ENCODE measurements around the gene ARRDC5. TPM values are rescaled to one million over a fixed set of nuclear protein-coding genes. Genes with fewer than 3 reads are reported as not detected.

The ARRDC5 gene
- polyA plus RNA-seq, 1 donor from 2014 or later, result not detected

- Histone ChIP-seq H3K9ac (ENCODE audit: low read length) (no peak overlapping the region), H3K4me2 (ENCODE audit: low read length) (no peak overlapping the region), H3K4me3 (ENCODE audit: low read length) (no peak overlapping the region), H2AFZ (ENCODE audit: low read depth, low read length) (no peak overlapping the region), H4K20me1 (ENCODE audit: insufficient read depth) (no peaks in the 10 kb centered on the region), H3F3A (ENCODE audit: insufficient read depth, low read length, poor library complexity, severe bottlenecking) (no peaks in the 10 kb centered on the region), H3K27ac (ENCODE audit: low read length) (no peak overlapping the region), H3K79me2 (replicated peaks; ENCODE audit: insufficient read depth, low read length) (no peaks in the 10 kb centered on the region), H3K36me3 (ENCODE audit: insufficient read depth, low read length) (no peaks in the 10 kb centered on the region), H3K9me3 (ENCODE audit: low read length) (no peaks in the 10 kb centered on the region), H3K27me3 (ENCODE audit: insufficient read depth, low read depth, low read length) (no peaks in the 10 kb centered on the region), H3K9me2 (ENCODE audit: insufficient read depth, low read length) (no peaks in the 10 kb centered on the region)
- no peak for TF ChIP-seq EP300 (conservative IDR thresholded peaks at IDR 0.05; ENCODE audit: poor library complexity, severe bottlenecking)
- TF ChIP-seq, protein P1, sequence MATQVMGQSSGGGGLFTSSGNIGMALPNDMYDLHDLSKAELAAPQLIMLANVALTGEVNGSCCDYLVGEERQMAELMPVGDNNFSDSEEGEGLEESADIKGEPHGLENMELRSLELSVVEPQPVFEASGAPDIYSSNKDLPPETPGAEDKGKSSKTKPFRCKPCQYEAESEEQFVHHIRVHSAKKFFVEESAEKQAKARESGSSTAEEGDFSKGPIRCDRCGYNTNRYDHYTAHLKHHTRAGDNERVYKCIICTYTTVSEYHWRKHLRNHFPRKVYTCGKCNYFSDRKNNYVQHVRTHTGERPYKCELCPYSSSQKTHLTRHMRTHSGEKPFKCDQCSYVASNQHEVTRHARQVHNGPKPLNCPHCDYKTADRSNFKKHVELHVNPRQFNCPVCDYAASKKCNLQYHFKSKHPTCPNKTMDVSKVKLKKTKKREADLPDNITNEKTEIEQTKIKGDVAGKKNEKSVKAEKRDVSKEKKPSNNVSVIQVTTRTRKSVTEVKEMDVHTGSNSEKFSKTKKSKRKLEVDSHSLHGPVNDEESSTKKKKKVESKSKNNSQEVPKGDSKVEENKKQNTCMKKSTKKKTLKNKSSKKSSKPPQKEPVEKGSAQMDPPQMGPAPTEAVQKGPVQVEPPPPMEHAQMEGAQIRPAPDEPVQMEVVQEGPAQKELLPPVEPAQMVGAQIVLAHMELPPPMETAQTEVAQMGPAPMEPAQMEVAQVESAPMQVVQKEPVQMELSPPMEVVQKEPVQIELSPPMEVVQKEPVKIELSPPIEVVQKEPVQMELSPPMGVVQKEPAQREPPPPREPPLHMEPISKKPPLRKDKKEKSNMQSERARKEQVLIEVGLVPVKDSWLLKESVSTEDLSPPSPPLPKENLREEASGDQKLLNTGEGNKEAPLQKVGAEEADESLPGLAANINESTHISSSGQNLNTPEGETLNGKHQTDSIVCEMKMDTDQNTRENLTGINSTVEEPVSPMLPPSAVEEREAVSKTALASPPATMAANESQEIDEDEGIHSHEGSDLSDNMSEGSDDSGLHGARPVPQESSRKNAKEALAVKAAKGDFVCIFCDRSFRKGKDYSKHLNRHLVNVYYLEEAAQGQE (IDR thresholded peaks at IDR 0.05; ENCODE audit: borderline replicate concordance), result no peak
- no peak for TF ChIP-seq POLR2AphosphoS5 (IDR thresholded peaks at IDR 0.05)
- TF ChIP-seq SMC3 (conservative IDR thresholded peaks at IDR 0.05; ENCODE audit: poor library complexity), result no peak
- no peak for TF ChIP-seq RAD21 (conservative IDR thresholded peaks at IDR 0.05)
- no peak for TF ChIP-seq CTCF (IDR thresholded peaks at IDR 0.05; ENCODE audit: poor library complexity, severe bottlenecking)
- TF ChIP-seq TAF1 (IDR thresholded peaks at IDR 0.05; ENCODE audit: low read depth), result no peak
- no peak for TF ChIP-seq EZH2 (IDR thresholded peaks at IDR 0.05; ENCODE audit: borderline replicate concordance, insufficient read depth, low read length, poor library complexity, severe bottlenecking)
- no peak for TF ChIP-seq MXI1 (conservative IDR thresholded peaks at IDR 0.05; ENCODE audit: poor library complexity, severe bottlenecking)
These were observed 23.7 kb downstream of the ARRDC5 start for GRCh38 chr19:4879041-4879440.

- Histone ChIP-seq H3K9me3 (ENCODE audit: low read length) (no peaks in the 10 kb centered on the region), H3K27ac (ENCODE audit: low read length) (no peak overlapping the region), H3K4me3 (ENCODE audit: low read length) (no peak overlapping the region), H3K27me3 (ENCODE audit: insufficient read depth, low read depth, low read length) (no peaks in the 10 kb centered on the region), H4K20me1 (ENCODE audit: insufficient read depth) (no peaks in the 10 kb centered on the region), H3K9ac (ENCODE audit: low read length) (no peak overlapping the region), H3K9me2 (ENCODE audit: insufficient read depth, low read length) (no peaks in the 10 kb centered on the region), H3K79me2 (replicated peaks; ENCODE audit: insufficient read depth, low read length) (no peaks in the 10 kb centered on the region), H2AFZ (ENCODE audit: low read depth, low read length) (no peak overlapping the region), H3K4me2 (ENCODE audit: low read length) (no peak overlapping the region), H3K36me3 (ENCODE audit: insufficient read depth, low read length) (no peaks in the 10 kb centered on the region), H3F3A (ENCODE audit: insufficient read depth, low read length, poor library complexity, severe bottlenecking) (no peaks in the 10 kb centered on the region)
- TF ChIP-seq CTCF (IDR thresholded peaks at IDR 0.05; ENCODE audit: poor library complexity, severe bottlenecking) (no peak), TAF1 (IDR thresholded peaks at IDR 0.05; ENCODE audit: low read depth) (no peak), MXI1 (conservative IDR thresholded peaks at IDR 0.05; ENCODE audit: poor library complexity, severe bottlenecking) (no peak), EZH2 (IDR thresholded peaks at IDR 0.05; ENCODE audit: borderline replicate concordance, insufficient read depth, low read length, poor library complexity, severe bottlenecking) (no peak), EP300 (conservative IDR thresholded peaks at IDR 0.05; ENCODE audit: poor library complexity, severe bottlenecking) (no peak), SMC3 (conservative IDR thresholded peaks at IDR 0.05; ENCODE audit: poor library complexity) (no peak), POLR2AphosphoS5 (IDR thresholded peaks at IDR 0.05) (no peak), RAD21 (conservative IDR thresholded peaks at IDR 0.05) (no peak)
- TF ChIP-seq, protein P1 (IDR thresholded peaks at IDR 0.05; ENCODE audit: borderline replicate concordance), result no peak
These were observed 24.2 kb downstream of the ARRDC5 start for GRCh38 chr19:4878491-4878968.
